Activated CD4-positive, alpha-beta memory T cell treated with anti-CD3 and anti-CD28 coated beads, Interleukin-2, amount 10 ng/mL, durations not matched to agents 7 days and 5 days (primary cell): ENCODE results near the gene TAS1R2. TPM values are rescaled to one million over a fixed set of nuclear protein-coding genes. Genes with fewer than 3 reads are reported as not detected.

Experiments
- CTCF ChIA-PET: fragments of 350-600 bp; sonication (Branson Sonifier 250); formaldehyde crosslinking; loops from one replicate; lab custom pipeline; 2021; ENCODE audit warnings: antibody characterized with exemption, inconsistent platforms; lab: Charles Lee
- POLR2A ChIA-PET: fragments of 350-600 bp; sonication (Branson Sonifier 250); formaldehyde crosslinking; loops from one replicate; lab custom pipeline; 2021; ENCODE audit warnings: antibody characterized with exemption; lab: Charles Lee
- DNase-seq: peaks from one replicate; pipeline ENCODE4 v3.0.0-alpha.2; 2020
- H3K27ac Mint-ChIP-seq: one replicate; pipeline ENCODE4 v1.8.0; 2021; ENCODE audit warnings: mild to moderate bottlenecking, mixed read lengths
- H3K27me3 Mint-ChIP-seq: one replicate; pipeline ENCODE4 v1.8.0; 2021; ENCODE audit warnings: mixed read lengths
- H3K36me3 Mint-ChIP-seq: one replicate; pipeline ENCODE4 v1.8.0; 2021; ENCODE audit warnings: low read depth, mixed read lengths
- H3K4me1 Mint-ChIP-seq: one replicate; pipeline ENCODE4 v1.8.0; 2021; ENCODE audit warnings: mixed read lengths
- H3K4me3 Mint-ChIP-seq: one replicate; pipeline ENCODE4 v1.8.0; 2021; ENCODE audit warnings: mild to moderate bottlenecking, mixed read lengths
- H3K9me3 Mint-ChIP-seq: one replicate; pipeline ENCODE4 v1.8.0; 2021; ENCODE audit warnings: mixed read lengths
- total RNA-seq, 2 experiments: library from RNA; stranded (reverse); gene quantifications; one replicate each; pipeline ENCODE4 v1.2.3, GENCODE V29; 2021

Gene TAS1R2
- total RNA-seq, 2 experiments from 2014 or later = not detected

- peak; percentile 62 for DNase-seq
- Mint-ChIP-seq H3K4me1 (no peaks in the 10 kb centered on the region), H3K36me3 (no peaks in the 10 kb centered on the region), H3K4me3 (no peak overlapping the region), H3K27ac (no peak overlapping the region), H3K9me3 (peaks cover 4% of the 10 kb centered on the region), H3K27me3 (peaks cover 25% of the 10 kb centered on the region)
- CTCF ChIA-PET = interaction anchor here (0.9 to 2.0 kb wide), 2 partner anchors 223 to 225 kb away, joined by 4 to 11 read pairs; no protein-coding TSS in a partner anchor
- POLR2A ChIA-PET = no interaction called here
Observed at GRCh38 chr1:18820791-18821641, 38.4 kb downstream of the TAS1R2 start.

- Mint-ChIP-seq H3K4me3 (no peak overlapping the region), H3K4me1 (no peaks in the 10 kb centered on the region), H3K36me3 (no peaks in the 10 kb centered on the region), H3K9me3 (no peaks in the 10 kb centered on the region), H3K27ac (no peak overlapping the region), H3K27me3 (peaks cover 25% of the 10 kb centered on the region)
- DNase-seq = no peak
- ChIA-PET POLR2A (no interaction called here), CTCF (interaction anchor here (0.9 to 2.0 kb wide), 3 partner anchors 17 to 222 kb away, joined by 3 to 11 read pairs (median 3); no protein-coding TSS in a partner anchor)
Observed at GRCh38 chr1:18819986-18820790, 39.3 kb downstream of the TAS1R2 start.

DNA sequence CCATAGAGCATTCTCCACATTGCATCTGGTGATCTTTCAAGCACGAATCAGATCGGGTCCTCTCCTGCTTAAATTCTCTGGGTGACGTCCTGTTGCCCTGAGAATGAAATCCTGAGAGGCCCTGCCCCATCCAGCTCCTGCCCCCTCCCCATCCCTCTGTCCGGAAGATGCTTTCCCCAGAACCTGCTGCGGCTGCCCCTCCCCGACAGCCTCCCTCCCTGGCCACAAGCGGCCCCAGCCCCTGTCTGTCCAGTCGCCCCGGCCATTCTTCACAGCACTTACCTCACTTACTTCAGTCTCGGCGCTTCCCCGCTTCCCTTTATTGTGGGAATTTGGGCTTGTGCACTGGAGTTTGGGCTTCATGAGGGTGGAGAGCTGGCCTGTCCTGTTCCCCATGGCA, 40.3 kb downstream of the TAS1R2 start:
- Mint-ChIP-seq H3K36me3 (no peaks in the 10 kb centered on the region), H3K4me3 (no peak overlapping the region), H3K9me3 (no peaks in the 10 kb centered on the region), H3K4me1 (no peaks in the 10 kb centered on the region), H3K27me3 (peaks cover 25% of the 10 kb centered on the region), H3K27ac (no peak overlapping the region)
- CTCF ChIA-PET = interaction anchor here (0.9 kb wide), 1 partner anchor 18 kb away, joined by 3 read pairs; no protein-coding TSS in a partner anchor
- DNase-seq = no peak
- POLR2A ChIA-PET = no interaction called here

DNA sequence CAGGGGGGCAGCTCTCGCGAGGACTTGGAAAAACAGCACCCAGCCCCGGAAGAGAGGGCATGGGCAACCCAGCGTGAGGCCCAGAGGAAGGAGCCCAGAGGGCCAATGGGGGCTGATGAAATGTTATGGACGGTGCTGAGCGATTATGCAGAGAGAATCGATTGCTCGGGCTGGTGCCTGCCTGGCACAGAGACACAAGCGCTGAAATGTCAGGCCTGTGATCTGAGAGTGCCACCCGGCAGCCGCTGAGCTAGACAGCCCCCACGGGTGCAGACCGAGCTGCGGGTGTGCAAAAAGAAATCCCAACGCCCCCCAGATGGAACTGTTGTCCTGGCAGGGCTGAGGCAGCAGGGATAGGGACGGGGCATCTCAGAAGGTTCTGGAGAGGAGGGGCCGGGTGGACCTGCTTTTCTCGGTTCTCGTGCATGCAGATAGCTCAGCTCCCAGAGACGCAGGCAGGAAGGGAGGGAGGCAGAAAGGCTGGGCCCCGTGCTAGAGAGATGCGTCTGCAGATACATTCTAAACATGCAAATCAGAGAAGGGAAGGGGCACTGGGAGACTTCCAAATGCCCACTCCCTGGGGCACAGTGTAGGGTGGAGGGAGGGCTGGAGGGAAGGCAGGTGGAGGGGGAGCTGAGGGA, 41.5 kb downstream of the TAS1R2 start:
- DNase-seq = no peak
- H3K27me3 Mint-ChIP-seq = peaks cover 25% of the 10 kb centered on the region
- H3K4me1 Mint-ChIP-seq = no peaks in the 10 kb centered on the region
- ChIA-PET POLR2A (no interaction called here), CTCF (no interaction called here)
- no peaks in the 10 kb centered on the region for H3K36me3 Mint-ChIP-seq
- no peaks in the 10 kb centered on the region for H3K9me3 Mint-ChIP-seq
- no peak overlapping the region for H3K27ac Mint-ChIP-seq
- no peak overlapping the region for H3K4me3 Mint-ChIP-seq

DNA sequence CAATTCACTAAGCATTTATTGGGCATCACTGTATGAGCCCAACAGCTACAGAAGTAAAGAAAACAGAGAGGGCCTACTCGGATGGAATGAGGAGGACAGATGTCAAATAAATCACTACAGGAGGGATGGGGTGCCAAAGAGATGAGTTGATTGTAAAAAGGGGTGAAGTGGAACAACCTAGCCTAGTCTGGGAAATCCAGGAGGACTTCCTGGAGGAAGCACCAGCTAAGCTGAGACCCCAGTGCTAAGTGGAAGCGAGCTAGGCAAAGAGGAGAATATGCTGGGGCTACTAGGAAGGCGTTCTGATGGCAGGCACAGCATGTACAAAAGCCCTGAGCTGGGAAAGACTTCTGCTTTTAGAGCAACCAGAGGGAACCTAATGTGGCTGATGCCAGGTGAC, 42.1 kb downstream of the TAS1R2 start:
- CTCF ChIA-PET = no interaction called here
- Mint-ChIP-seq H3K4me3 (no peak overlapping the region), H3K4me1 (no peaks in the 10 kb centered on the region), H3K27ac (no peak overlapping the region), H3K36me3 (no peaks in the 10 kb centered on the region), H3K27me3 (peaks cover 25% of the 10 kb centered on the region), H3K9me3 (no peaks in the 10 kb centered on the region)
- DNase-seq = no peak
- POLR2A ChIA-PET = no interaction called here

DNA sequence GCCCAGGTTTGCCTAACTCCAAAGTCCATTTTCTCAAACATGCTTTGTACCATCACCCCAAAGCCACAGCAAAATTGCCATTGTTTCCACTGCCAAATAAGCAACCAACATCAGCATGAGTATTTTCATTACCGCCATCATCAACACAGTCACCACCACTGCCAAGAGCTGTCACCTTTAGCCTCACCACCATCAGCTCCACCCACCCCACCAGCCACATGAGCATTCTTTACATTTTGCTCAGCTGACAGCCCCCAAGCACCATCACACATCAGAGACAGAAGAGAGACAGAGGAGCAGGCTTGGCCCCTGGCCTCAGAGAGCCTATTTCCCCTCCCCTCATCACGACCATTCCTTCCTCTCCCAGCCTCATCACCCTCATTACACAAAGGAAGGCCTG, 42.7 kb downstream of the TAS1R2 start:
- Mint-ChIP-seq H3K27ac (no peak overlapping the region), H3K36me3 (no peaks in the 10 kb centered on the region), H3K27me3 (peaks cover 27% of the 10 kb centered on the region), H3K4me3 (no peak overlapping the region), H3K9me3 (no peaks in the 10 kb centered on the region), H3K4me1 (no peaks in the 10 kb centered on the region)
- DNase-seq = no peak
- ChIA-PET POLR2A (no interaction called here), CTCF (no interaction called here)

DNA sequence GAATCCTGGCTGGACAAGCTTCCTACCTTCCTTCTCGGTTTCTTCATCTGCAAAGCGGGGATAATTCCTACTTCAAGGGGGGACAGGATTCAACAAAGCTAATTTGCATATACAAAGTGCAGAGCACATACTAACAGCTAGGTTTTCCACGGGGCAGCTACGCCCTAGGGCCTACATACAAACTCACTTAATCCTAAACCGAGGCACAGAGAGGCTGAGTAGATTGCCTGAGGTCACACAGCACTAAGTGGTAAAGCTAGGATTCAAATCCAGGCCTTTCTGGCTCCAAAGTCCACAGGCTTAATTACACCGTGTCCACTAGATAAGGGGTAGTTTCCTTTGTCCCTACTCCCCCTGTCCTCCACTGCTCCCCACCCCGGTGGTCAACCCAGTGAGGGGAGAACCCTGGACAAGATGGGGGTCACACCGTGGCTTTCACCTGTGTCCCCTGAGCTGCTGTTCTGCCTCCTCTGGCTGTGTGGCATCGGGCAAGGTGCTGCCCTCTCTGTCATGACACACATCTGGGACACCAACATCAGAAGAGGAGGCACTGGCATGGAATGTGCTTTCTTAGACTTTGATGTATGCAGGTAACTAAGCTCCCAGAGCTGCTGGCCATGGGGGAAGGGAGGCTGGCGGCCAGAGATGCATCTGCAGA, 44.5 kb downstream of the TAS1R2 start:
- Mint-ChIP-seq H3K36me3 (no peaks in the 10 kb centered on the region), H3K27me3 (peaks cover 35% of the 10 kb centered on the region), H3K9me3 (no peaks in the 10 kb centered on the region), H3K27ac (no peak overlapping the region), H3K4me1 (no peaks in the 10 kb centered on the region), H3K4me3 (no peak overlapping the region)
- no peak for DNase-seq
- ChIA-PET CTCF (no interaction called here), POLR2A (no interaction called here)

DNA sequence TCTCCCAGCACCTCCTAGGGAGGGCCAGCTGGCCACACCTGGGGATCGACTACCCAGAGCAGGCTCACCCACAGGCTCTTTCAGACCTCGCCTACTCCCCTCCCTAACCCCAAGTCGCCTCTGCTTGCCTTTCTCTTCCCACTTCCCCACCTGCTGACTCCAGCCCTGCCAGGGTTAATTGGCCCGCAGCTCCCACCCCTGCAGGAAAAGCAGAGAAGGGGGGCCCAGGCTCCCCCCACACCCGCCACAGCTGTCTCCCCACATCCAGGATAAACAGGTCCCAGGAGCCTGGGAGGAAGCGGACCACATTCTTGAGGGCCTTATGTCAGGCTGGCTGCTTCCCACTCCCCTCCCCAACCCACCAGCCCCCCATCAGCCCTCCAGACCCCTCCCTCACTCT, 45.0 kb downstream of the TAS1R2 start:
- Mint-ChIP-seq H3K27me3 (peaks cover 35% of the 10 kb centered on the region), H3K36me3 (no peaks in the 10 kb centered on the region), H3K9me3 (no peaks in the 10 kb centered on the region), H3K4me3 (no peak overlapping the region), H3K27ac (no peak overlapping the region), H3K4me1 (no peaks in the 10 kb centered on the region)
- DNase-seq = no peak
- ChIA-PET POLR2A (no interaction called here), CTCF (no interaction called here)

DNA sequence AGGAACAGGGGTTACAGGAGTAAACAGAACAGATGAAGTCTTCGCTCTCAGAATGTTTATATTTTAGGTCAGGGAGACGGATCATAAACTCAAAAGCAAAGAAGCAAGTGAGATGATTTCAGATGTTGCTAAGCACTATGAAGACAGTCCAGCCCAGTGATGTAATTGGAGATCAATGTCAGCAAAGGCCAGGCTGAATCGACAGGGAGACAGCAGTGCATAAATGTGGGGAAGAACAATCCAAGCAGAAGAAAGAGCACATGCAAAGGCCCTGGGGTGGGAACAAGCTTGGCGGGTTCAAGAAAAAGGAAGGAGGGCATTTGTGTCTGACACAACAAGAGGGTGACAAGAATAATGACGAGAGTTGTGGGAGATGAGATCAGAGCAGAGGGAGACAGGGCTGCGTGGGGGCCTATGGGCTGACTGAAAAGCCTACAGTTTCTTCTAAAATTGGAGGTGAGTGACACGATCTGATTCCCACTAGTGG, 47.0 kb downstream of the TAS1R2 start:
- ChIA-PET POLR2A (no interaction called here), CTCF (no interaction called here)
- no peaks in the 10 kb centered on the region for H3K36me3 Mint-ChIP-seq
- no peak overlapping the region for H3K4me3 Mint-ChIP-seq
- no peaks in the 10 kb centered on the region for H3K9me3 Mint-ChIP-seq
- peaks cover 31% of the 10 kb centered on the region for H3K27me3 Mint-ChIP-seq
- no peak overlapping the region for H3K27ac Mint-ChIP-seq
- DNase-seq = no peak
- no peaks in the 10 kb centered on the region for H3K4me1 Mint-ChIP-seq

DNA sequence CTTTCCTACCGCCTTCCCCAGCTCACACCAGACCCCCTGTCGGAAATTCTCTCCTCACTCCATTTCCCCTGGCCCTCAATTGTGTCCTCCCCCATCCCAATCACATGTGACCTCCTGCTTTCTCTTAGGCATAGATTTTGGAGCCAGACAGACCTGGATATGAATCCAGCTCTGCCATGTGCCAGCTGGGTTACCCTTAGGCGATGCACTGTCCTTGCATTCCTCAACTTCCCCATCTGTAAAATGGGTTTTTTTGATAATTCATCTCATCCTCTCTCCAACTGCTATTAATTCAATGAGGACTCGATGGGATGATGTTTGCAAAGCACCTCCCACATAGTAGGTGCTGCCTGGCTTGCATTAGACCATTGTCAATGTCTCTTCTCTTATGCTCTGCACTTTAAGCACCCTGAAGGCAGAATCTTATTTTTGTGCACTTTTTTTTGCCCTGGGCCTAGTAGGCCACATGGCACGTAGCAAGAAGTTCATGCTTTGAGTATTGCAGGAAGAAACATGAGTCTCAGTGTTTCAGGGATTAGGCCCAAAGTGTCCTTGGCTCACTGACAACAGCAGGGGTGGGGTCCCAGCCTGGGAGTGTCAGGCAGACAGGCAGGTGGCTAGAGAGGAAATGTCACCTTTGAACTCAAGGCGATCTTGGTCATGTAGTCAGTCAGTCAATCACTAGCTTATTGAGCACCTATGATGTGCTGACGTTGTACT, 47.6 kb downstream of the TAS1R2 start:
- no peak for DNase-seq
- POLR2A ChIA-PET = no interaction called here
- Mint-ChIP-seq H3K27ac (no peak overlapping the region), H3K4me3 (no peak overlapping the region), H3K9me3 (no peaks in the 10 kb centered on the region), H3K4me1 (no peaks in the 10 kb centered on the region), H3K27me3 (peaks cover 25% of the 10 kb centered on the region), H3K36me3 (no peaks in the 10 kb centered on the region)
- CTCF ChIA-PET = no interaction called here

GRCh38 chr1:18809953-18810899, 49.2 kb downstream of the TAS1R2 start:
- peaks cover 18% of the 10 kb centered on the region for H3K27me3 Mint-ChIP-seq
- ChIA-PET CTCF (no interaction called here), POLR2A (no interaction called here)
- H3K4me1 Mint-ChIP-seq = no peaks in the 10 kb centered on the region
- H3K36me3 Mint-ChIP-seq = no peaks in the 10 kb centered on the region
- no peak overlapping the region for H3K4me3 Mint-ChIP-seq
- no peak overlapping the region for H3K27ac Mint-ChIP-seq
- no peak for DNase-seq
- H3K9me3 Mint-ChIP-seq = no peaks in the 10 kb centered on the region
